ENCODE data around the gene ANKS1B.

DNA sequence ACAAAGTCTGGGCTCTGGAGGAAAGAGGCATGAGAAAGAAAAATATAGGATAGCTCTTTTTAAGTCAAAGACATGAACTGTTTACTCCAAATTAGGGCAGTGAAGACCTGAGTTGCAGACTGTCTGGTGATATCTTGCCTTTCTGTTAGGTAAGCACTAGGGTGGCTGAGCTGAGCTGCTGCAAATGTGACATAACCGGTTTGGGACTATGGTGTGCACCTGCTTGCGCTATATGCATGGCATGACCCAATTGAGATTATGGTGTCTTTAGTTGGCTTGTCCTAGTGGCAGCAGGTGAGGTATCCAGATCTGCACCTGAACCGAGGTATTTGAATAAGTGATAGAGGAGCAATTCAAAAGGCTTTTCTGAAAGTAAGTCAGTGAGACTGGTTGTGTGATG, 994.1 kb downstream of the ANKS1B start:
- TF ChIP-seq, protein P1, sequence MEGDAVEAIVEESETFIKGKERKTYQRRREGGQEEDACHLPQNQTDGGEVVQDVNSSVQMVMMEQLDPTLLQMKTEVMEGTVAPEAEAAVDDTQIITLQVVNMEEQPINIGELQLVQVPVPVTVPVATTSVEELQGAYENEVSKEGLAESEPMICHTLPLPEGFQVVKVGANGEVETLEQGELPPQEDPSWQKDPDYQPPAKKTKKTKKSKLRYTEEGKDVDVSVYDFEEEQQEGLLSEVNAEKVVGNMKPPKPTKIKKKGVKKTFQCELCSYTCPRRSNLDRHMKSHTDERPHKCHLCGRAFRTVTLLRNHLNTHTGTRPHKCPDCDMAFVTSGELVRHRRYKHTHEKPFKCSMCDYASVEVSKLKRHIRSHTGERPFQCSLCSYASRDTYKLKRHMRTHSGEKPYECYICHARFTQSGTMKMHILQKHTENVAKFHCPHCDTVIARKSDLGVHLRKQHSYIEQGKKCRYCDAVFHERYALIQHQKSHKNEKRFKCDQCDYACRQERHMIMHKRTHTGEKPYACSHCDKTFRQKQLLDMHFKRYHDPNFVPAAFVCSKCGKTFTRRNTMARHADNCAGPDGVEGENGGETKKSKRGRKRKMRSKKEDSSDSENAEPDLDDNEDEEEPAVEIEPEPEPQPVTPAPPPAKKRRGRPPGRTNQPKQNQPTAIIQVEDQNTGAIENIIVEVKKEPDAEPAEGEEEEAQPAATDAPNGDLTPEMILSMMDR (IDR thresholded peaks at IDR 0.05), result no peak
- TF ChIP-seq POLR2A (IDR thresholded peaks at IDR 0.05), result no peak

Data from Peyer's patch (tissue), 4 donors.